ENCODE measurements around the gene SLC26A11. TPM values are rescaled to one million over a fixed set of nuclear protein-coding genes. Genes with fewer than 3 reads are reported as not detected.

SLC26A11 gene
- total RNA-seq = 4.7 and 9.2 TPM in 2 replicates

DNA sequence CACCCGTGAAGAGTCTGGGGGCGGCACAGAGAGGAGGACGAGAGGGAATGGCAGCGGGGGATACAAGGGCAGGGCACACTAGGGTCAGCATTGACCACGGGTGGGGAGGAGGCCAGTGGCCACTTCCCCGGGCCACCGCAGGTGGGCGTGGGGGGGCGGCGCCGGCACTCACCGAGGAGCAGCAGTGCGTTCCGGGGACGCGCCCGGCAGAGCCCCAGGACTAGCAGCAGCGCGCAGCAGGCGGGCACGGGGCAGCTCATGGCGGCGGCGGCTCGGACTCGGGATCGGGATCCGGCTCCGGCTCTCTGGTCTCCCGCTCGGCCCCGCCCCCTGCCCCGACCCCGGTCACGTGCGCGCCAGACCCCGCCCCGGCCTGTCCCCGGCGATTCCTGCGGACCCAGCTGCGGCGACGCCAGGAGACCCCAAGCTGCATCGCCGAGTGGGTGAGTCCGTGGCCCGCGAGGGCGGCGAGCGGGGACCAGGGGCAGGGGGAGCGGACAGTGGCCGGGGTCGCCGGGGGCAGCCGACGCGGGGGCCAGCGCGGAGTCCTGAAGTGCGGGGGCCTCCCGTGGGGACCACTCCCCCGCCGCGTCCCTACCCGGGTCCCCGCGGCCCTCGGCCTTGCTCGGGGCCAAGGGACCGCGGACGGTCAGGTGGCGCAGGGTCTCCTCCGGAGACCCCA lies at the start of gene SLC26A11, which contains the start of gene SGSH:
TSS of gene SLC26A11 (plus strand) at position 374 of the 682 bp plus-strand sequence. CDS start 1,134 bp downstream, outside the sequence.
TSS of gene SGSH (minus strand) at position 280 of the 682 bp plus-strand sequence. CDS start at position 260, 20 bp downstream.

DNA sequence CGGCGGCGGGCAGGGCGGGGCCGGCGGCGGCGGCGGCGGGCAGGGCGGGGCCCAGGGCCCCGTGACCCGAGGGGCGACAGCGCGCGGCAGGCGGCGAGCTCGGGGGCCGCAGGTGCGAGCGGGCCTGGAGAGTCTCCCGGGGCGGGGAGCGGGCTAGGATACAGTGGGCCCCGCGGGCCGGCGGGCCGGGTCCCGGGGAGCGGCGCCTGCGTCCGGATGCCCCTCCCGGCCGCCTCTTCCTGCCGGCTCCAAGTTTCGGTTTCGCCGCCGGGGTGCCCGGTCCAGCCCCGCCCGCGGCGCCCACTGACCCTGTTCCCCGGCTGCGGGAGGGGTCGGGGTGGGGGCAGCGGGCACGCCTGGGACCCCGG lies 40.5 kb downstream of the SLC26A11 start, which contains the start of gene RNF213:
TSS of gene RNF213 (plus strand) at position 62 of the 368 bp plus-strand sequence. CDS start 2,830 bp downstream, outside the sequence.

Other genes starting within 250 kb of the SLC26A11 start
- gene TBC1D16, start 184.6 kb upstream of the SLC26A11 start, total RNA-seq = 30.8 and 50.2 TPM in 2 replicates
- 0.91 and 2.8 TPM in 2 replicates for gene CCDC40, start 183.8 kb upstream of the SLC26A11 start, total RNA-seq
- 38.7 and 180 TPM in 2 replicates for gene GAA, start 118.8 kb upstream of the SLC26A11 start, total RNA-seq
- 69.6 and 77.8 TPM in 2 replicates for gene EIF4A3, start 73.3 kb upstream of the SLC26A11 start, total RNA-seq
- gene CARD14, start 50.4 kb upstream of the SLC26A11 start, total RNA-seq = 0.16 TPM in 1 of 2 replicates, not detected in the other
- gene SGSH, start 94 bp upstream of the SLC26A11 start, total RNA-seq = 9.1 and 33.5 TPM in 2 replicates
- gene RNF213, start 40.4 kb downstream of the SLC26A11 start, total RNA-seq = 45.6 and 56.7 TPM in 2 replicates
- 9.8 and 21.2 TPM in 2 replicates for gene ENDOV, start 194.7 kb downstream of the SLC26A11 start, total RNA-seq